ENCODE data around the gene PRKD1.

PRKD1 gene

DNA sequence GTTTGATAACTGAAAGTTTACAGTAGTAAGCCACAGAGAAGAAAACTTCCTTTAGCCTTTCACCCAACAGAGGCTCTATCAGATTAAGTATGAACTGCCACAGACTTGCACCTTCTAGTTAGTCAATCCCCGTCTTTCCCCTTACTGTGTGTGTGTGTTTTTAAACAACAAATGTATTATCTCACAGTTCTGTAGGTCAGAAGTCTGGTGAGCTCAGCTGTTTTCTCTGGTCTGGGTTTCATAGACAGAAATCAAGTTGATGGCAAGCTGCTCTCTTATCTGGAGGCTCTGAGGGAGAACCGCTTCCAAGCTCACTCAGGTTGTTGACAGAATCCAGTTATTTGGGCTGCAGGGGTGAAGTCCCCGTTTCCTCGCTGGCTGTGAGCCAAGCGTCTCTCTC, 320.5 kb downstream of the PRKD1 start:
- no peak for DNase-seq (ENCODE audit: low read depth)
- H3K4me3 ChIP-seq (ENCODE audit: control insufficient read depth, low read depth, low read length) = no peak overlapping the region
- TF ChIP-seq, protein P1, sequence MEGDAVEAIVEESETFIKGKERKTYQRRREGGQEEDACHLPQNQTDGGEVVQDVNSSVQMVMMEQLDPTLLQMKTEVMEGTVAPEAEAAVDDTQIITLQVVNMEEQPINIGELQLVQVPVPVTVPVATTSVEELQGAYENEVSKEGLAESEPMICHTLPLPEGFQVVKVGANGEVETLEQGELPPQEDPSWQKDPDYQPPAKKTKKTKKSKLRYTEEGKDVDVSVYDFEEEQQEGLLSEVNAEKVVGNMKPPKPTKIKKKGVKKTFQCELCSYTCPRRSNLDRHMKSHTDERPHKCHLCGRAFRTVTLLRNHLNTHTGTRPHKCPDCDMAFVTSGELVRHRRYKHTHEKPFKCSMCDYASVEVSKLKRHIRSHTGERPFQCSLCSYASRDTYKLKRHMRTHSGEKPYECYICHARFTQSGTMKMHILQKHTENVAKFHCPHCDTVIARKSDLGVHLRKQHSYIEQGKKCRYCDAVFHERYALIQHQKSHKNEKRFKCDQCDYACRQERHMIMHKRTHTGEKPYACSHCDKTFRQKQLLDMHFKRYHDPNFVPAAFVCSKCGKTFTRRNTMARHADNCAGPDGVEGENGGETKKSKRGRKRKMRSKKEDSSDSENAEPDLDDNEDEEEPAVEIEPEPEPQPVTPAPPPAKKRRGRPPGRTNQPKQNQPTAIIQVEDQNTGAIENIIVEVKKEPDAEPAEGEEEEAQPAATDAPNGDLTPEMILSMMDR (conservative IDR thresholded peaks at IDR 0.05; ENCODE audit: control insufficient read depth, insufficient read depth, low read depth, low read length) = no peak

DNA sequence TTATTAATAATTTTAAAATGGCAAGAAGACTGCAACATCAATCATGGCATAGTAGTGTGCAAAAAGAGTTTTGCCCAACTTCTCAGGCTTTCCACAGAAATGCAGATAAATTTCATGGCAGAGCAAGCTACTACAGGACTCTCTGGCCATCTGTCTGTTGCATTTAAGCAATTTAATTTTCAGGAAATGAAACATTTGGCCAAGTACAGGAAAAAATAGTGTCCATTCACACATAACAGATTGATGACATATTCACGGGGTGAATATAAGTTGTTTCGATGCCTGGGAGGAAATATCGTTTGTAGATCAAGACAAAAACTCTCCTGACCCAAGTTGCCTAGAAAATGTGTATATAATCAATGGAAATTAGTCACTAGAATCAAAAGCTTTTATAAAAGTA, 324.0 kb downstream of the PRKD1 start:
- no peak overlapping the region for H3K4me3 ChIP-seq (ENCODE audit: control insufficient read depth, low read depth, low read length)
- TF ChIP-seq, protein P1 (conservative IDR thresholded peaks at IDR 0.05; ENCODE audit: control insufficient read depth, insufficient read depth, low read depth, low read length) = no peak
- no peak for DNase-seq (ENCODE audit: low read depth)

DNA sequence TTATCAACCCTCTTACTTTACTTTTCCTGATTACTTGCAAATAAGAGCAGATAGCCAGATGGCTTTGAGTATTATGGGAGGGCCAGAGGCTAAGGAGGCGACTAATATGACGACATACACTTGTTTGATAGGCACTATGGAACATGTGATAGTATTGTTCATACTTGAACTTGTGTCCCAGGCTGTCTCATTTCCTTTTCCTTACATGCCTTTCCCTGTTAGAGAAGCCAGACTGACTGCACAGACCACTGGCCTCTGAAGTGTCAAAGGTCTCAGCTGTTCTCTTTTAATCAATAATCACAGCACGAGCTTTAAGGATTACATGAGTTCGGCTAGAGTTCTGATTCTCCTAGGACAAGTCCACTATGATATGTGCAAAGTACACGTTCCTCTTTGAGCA, 326.0 kb downstream of the PRKD1 start:
- TF ChIP-seq, protein P1 (conservative IDR thresholded peaks at IDR 0.05; ENCODE audit: control insufficient read depth, insufficient read depth, low read depth, low read length) = no peak
- peak; percentile 75 for DNase-seq (ENCODE audit: low read depth)

DNA sequence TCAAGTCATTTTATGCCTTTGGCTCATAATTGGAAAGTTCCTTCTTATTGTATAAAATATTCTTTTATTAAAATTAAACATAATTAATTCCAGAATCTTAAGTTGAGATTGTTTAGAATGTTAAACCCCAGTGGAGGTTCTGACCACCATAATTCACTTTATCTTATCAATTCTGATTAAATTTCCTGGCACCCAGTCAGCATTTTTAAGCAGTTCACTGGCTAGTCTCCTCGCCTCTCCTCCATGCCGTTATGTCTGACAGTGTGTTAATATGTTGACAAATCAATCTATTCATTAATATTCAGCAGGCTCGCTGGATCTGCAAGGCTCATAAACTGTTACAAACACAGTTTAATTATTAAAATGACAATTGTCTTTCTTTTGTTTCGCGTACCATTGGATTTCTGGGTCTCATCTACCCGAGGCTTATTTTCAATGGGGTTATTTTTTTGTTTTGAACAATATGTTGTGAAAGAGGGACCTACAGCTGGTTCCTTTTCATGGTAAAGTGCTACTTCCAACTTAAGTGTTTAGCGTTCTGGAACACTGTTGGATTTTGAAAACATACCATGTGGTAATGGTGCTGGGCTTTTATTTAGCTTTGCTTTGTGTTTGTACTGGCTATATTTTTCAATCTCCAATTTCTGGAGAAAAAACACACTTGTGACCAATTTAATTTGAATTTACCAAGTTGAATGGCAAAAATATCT, 339.7 kb downstream of the PRKD1 start:
- H3K4me3 ChIP-seq (ENCODE audit: control insufficient read depth, low read depth, low read length) = no peak overlapping the region
- DNase-seq (ENCODE audit: low read depth) = no peak
- TF ChIP-seq, protein P1 (conservative IDR thresholded peaks at IDR 0.05; ENCODE audit: control insufficient read depth, insufficient read depth, low read depth, low read length) = no peak

More for the DNA sequence above, 326.0 kb downstream of the PRKD1 start:
- no peak overlapping the region for H3K4me3 ChIP-seq (ENCODE audit: control insufficient read depth, low read depth, low read length)

DNA sequence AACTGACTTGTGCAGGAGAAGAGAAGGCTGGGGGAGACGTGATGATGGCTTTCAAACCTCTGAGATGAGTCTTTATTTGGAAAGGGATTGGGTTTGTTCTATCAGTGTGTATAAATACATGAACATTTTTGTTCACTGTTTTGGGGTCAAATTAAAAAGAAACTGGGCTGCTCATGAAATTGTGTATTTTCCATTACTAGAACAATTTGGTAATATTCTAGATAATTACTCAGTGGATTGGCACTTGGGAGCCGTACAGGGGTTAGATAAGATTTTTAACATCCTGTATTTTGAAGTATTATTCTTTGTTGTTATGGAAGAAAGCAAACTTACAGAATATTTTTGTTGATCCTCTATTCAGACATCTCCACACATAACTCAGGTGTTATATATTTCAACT, 340.6 kb downstream of the PRKD1 start:
- no peak for DNase-seq (ENCODE audit: low read depth)
- TF ChIP-seq, protein P1 (conservative IDR thresholded peaks at IDR 0.05; ENCODE audit: control insufficient read depth, insufficient read depth, low read depth, low read length) = no peak
- H3K4me3 ChIP-seq (ENCODE audit: control insufficient read depth, low read depth, low read length) = no peak overlapping the region

DNA sequence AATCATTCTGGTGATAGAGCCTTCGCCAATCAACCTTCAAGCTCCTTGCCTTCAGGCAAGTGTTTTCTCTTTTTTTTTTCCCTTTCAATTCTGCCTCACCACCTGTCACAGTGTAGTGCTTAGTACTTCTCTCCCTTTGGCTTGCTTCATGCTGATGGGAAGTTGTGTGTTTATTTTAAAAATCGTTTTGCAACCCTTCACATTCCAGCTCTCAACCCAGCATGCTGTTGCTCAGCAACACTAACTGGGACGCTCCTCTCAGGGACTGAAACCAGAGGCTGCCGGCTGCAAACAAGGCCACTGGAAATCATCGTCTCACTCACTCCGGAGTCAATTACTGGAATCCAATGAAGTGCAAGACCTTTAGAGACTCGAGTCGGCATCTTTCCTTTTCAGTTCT, 342.7 kb downstream of the PRKD1 start:
- TF ChIP-seq, protein P1 (conservative IDR thresholded peaks at IDR 0.05; ENCODE audit: control insufficient read depth, insufficient read depth, low read depth, low read length) = no peak
- H3K4me3 ChIP-seq (ENCODE audit: control insufficient read depth, low read depth, low read length) = no peak overlapping the region
- peak; percentile 59 for DNase-seq (ENCODE audit: low read depth)

Measured in fibroblast of mammary gland (primary cell).